ENCODE measurements around the gene ABCF3.

ABCF3 gene

GRCh38 chr3:184167786-184168185 lies 18.2 kb upstream of the ABCF3 start:
- no peak for DNase-seq (ENCODE audit: low read depth in 1 of 2, low spot score in 1 of 2)

GRCh38 chr3:184168363-184169120 lies 17.5 kb upstream of the ABCF3 start:
- DNase-seq (ENCODE audit: low read depth in 1 of 2, low spot score in 1 of 2), result no peak

DNA sequence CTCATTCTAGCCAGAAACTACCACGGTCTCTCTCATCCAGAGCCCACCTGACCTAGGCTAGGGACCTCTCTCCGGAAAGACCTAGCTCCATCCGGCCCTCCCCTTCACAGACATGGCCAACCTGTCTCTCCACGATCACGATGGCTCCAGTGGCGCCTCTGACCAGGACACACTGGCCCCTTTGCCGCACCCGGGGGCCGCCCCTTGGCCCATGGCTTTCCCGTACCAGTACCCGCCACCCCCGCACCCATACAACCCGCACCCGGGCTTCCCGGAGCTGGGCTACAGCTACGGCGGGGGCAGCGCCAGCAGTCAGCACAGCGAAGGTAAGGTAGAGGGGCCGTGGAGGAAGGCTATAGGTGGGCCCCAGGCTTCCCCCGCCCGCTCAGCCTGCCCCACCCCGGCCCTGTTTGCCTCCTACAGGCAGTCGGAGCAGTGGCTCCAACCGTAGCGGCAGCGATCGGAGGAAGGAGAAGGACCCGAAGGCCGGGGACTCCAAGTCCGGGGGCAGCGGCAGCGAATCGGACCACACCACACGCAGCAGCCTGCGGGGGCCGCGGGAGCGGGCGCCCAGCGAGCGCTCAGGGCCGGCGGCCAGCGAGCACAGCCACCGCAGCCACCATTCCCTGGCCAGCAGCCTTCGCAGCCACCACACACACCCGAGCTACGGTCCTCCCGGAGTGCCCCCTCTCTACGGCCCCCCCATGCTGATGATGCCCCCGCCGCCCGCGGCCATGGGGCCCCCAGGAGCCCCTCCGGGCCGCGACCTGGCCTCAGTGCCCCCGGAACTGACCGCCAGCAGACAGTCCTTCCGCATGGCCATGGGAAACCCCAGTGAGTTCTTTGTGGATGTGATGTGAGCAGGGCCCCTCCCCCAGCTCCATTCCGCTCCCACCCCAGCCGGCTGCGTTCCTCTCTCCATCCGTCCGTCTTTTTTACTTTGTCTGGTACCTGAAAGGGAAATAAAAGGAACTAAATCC lies 15.8 kb upstream of the ABCF3 start:
- DNase-seq (ENCODE audit: low read depth in 1 of 2, low spot score in 1 of 2), result no peak

GRCh38 chr3:184171562-184171961 lies 14.4 kb upstream of the ABCF3 start:
- DNase-seq (ENCODE audit: low read depth in 1 of 2, low spot score in 1 of 2), result no peak

DNA sequence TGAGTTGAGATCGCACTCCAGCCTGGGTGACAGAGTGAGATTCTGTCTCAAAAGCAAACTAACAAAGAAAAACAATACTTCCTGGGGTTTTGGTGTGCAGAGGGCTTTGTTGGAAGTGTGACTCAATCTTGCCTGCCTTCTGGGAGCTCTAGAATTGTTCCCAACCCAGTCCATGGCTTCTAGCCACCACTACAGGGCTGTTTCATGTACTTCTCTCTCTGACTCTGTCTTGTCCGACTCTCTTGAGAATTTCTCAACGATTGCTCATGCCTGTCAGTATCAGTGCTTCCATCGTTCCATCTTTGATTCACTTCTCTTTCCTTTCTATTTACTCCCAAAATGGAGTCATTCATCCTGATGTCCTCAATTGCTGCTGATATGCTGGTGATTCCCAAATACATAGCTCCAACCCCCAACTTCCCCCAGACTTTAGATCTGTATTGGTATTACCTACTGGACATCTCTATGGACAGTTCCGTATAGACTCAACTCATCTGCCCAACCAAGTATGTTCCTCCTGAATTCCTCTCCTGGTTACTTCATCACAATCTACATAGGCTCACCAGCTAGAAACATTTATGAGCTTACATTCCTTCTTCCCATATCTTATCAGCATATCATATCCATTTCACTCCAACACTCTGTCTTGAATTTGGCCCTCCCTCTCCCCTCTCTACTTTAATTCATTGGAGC lies 13.2 kb upstream of the ABCF3 start:
- no peak for DNase-seq (ENCODE audit: low read depth in 1 of 2, low spot score in 1 of 2)

DNA sequence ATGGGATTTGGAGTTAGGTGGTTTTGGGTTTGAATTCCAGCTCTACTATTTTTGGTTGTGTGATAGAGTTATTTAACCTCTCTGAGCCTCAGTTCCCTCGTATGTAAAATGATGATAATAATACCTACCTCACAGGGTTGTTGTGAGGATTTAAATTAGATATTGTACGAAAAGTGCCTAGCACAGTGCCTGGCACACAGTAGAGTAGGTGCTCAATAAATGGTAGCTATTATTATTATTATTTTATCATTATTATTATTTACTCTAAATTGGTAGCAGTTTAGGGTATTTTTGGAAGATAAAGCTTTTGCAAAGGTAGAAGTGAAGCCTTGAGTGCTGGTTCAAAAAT lies 12.7 kb upstream of the ABCF3 start:
- DNase-seq (ENCODE audit: low read depth in 1 of 2, low spot score in 1 of 2), result no peak

DNA sequence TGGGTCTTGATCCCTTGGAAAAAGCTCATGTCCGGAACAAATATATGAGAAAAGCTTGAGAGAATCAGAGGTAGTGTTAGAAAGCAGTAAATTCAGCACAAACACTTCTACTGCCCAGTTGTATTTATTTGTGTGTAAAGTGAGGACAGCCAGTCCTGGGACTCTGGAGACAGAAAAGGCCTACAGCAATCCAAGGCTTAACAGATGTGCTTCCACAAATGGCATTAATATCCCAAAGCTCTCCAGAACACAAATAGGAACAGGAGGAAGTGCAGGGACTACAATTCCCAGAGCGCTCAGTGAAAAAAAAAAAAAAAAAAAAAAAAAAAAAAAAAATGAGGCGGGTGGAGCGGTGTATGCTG lies 11.7 kb upstream of the ABCF3 start:
- no peak for DNase-seq (ENCODE audit: low read depth in 1 of 2, low spot score in 1 of 2)

DNA sequence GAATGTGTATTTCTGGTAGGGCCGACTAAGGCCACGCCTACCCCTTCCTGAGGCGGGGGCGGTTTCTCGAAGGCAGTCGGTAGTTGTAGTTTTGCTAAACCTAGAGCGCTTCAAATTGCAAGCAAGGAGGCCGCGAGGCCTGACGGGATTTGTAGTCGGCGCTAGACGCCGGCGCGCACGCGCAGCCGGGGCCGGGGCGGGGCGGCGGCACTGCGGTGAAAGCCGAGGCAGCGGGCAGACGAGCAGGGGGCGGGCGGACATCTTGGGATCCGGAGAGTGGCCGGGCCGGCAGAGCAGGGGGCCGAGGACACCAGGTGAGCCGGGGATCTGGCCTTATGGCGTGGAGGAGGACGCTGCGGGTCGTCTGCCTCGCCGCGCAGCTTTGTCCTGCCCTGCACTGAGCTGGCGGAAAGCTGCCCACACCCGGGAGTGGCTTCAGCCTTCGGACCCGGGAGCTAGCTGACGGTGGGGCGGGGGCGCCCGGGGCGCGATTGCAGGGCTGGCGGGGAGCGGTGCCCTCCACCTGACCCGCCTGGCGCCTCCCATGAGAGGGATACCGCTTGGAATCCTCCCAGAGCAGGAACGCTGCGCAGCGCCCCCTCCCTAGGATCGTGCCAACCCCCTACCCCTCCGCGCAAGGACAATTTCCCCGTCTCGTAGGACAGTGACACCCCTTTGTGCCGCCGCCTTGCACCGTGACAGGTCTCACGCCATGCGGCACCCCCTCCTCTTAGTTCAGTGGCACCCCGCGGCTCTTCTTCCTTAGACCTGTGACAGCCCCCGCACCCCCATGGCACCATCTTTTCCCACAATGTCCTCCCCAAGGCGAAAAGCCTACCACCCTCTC lies 11.1 kb upstream of the ABCF3 start, which contains the start of gene AP2M1:
Gene AP2M1, plus strand, starts transcription at position 210 of the 847 bp plus-strand sequence. CDS start 2,139 bp downstream, outside the sequence.
- peak; percentile 94 to 98 for DNase-seq (ENCODE audit: low read depth in 1 of 2, low spot score in 1 of 2)

GRCh38 chr3:184175506-184175905 lies 10.5 kb upstream of the ABCF3 start:
- no peak for DNase-seq (ENCODE audit: low read depth in 1 of 2, low spot score in 1 of 2)

- no peak for DNase-seq (ENCODE audit: low read depth in 1 of 2, low spot score in 1 of 2)
These were observed 10.0 kb upstream of the ABCF3 start for GRCh38 chr3:184175981-184176376.

- DNase-seq (ENCODE audit: low read depth in 1 of 2, low spot score in 1 of 2), result no peak
These were observed 9.3 kb upstream of the ABCF3 start for GRCh38 chr3:184176377-184177330.

GRCh38 chr3:184177331-184177731 lies 8.7 kb upstream of the ABCF3 start:
- DNase-seq (ENCODE audit: low read depth in 1 of 2, low spot score in 1 of 2), result no peak

GRCh38 chr3:184177767-184178306 lies 8.2 kb upstream of the ABCF3 start:
- DNase-seq (ENCODE audit: low read depth in 1 of 2, low spot score in 1 of 2), result no peak

DNA sequence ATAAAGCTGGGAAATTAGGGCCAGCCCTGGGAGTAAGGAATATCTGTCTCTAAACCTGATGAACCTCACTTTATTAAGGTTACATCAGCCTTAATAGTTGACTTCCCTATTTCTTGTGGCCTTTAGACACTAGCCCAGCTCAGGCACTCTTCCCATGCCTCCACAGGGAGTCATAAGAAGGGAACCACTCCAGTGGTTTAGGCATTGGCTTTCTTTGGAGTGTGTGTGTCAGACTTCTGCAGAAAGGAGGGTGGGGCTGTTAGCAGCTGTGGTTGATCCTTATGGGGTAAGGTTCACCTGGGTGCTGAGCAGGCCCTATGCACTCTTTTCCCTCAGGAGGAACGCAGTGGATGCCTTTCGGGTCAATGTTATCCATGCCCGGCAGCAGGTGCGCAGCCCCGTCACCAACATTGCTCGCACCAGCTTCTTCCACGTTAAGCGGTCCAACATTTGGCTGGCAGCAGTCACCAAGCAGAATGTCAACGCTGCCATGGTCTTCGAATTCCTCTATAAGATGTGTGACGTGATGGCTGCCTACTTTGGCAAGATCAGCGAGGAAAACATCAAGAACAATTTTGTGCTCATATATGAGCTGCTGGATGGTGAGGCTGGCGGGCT lies 7.4 kb upstream of the ABCF3 start:
- no peak for DNase-seq (ENCODE audit: low read depth in 1 of 2, low spot score in 1 of 2)

- no peak for DNase-seq (ENCODE audit: low read depth in 1 of 2, low spot score in 1 of 2)
These were observed 5.8 kb upstream of the ABCF3 start for GRCh38 chr3:184180165-184180564.

- DNase-seq (ENCODE audit: low read depth in 1 of 2, low spot score in 1 of 2), result no peak
These were observed 4.4 kb upstream of the ABCF3 start for GRCh38 chr3:184181596-184181995.

GRCh38 chr3:184183679-184184078 lies 2.3 kb upstream of the ABCF3 start:
- DNase-seq (ENCODE audit: low read depth in 1 of 2, low spot score in 1 of 2), result no peak

DNA sequence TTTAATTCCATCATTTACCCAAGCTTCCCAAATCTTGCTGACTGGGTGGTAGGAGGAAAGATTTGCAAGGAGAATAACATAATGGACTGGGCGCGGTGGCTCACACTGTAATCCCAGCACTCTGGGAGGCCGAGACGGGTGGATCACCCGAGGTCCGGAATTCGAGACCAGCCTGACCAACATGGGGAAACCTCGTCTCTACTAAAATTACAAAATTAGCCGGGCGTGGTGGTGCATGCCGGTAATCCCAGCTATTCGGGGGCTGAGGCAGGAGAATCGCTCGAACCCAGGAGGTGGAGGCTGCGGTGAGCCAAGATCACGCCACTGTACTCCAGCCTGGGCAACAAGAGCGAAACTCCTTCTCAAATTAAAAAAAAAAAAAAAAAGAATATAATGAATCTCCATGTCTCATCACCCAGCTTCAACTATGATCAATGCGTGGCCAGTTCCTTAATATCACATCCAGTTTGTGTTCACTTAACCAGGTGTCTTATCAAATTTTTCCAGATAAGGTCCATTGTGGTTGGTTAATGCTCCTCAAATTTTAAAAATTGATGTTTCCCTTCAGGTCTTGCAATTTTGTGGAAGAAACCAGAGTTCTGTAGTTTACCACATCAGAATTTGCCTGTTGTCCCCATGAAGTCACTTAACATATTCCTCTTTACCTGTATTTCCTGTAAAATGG lies 1.3 kb upstream of the ABCF3 start:
- DNase-seq (ENCODE audit: low read depth in 1 of 2, low spot score in 1 of 2), result no peak

Data from activated T-helper 1 cell treated with anti-CD3 and anti-CD28 coated beads, Interleukin-2, amount 50 U/mL, for 16 hours (primary cell).